Pancreas (tissue), 10 donors: Measurements from ENCODE around the gene TMCO6. TPM values are rescaled to one million over a fixed set of nuclear protein-coding genes. Genes with fewer than 3 reads are reported as not detected.
"Not testable (repeated sequence)": the region's sequence is repeated elsewhere in the genome, so short reads cannot be mapped to it uniquely, and the experiment has no call there.

ENCODE experiments used
- ATAC-seq, 4 donors: fragments of 200-7000 bp; cut with Tn5 transposase; one replicate each; pipeline versions ENCODE4 v1.8.0 to v1.9.1; 2020; ENCODE audit warnings: mild to moderate bottlenecking in 4 of 4, moderate library complexity in 4 of 4
- DNase-seq, 6 donors: peaks; one replicate each; pipeline ENCODE4 v3.0.0-alpha.2; 2020
- FAIRE-seq: peaks from 2 replicates; lab custom pipeline; 2012; peaks lifted over from hg19 to GRCh38; lab: Jason Lieb, UNC
- H3K27ac ChIP-seq, 4 donors: fragments of 200-600 bp; sonication (generic); 1 replicate in 3 of 4; 2 replicates in 1 of 4; pipeline versions ENCODE4 v1.5.0 to v1.8.0; 2020
- H3K27me3 ChIP-seq, 4 donors: fragments of 200-600 bp; one replicate each; pipeline ENCODE4 v1.8.0; 2021
- H3K36me3 ChIP-seq, 3 donors: fragments of 200-600 bp; sonication (generic) in 1 of 3; one replicate each; pipeline versions ENCODE4 v1.5.0 to v1.8.0; 2020 to 2021
- H3K4me1 ChIP-seq, 3 donors: fragments of 200-600 bp; one replicate each; pipeline ENCODE4 v1.8.0; 2021
- H3K4me3 ChIP-seq, 4 donors: fragments of 200-600 bp; sonication (generic) in 2 of 4; one replicate each; pipeline versions ENCODE4 v1.5.0 to v1.8.0; 2020 to 2021
- H3K9me3 ChIP-seq, 4 donors: fragments of 200-600 bp; one replicate each; pipeline ENCODE4 v1.8.0; 2021
- CTCF ChIP-seq, 4 donors: fragments of 200-600 bp; sonication (generic) in 3 of 4; IDR thresholded peaks; one replicate each; pipeline versions ENCODE4 v1.5.0 to v1.8.0; 2021; ENCODE audit warnings: antibody characterized with exemption in 4 of 4
- WGBS, 2 donors: extraction: QIAGEN DNeasy Blood & Tissue Kit; methylation state at CpG; one replicate each; pipeline ENCODE4 v1.1.7; 2013; 5-methylcytosine and 5-hydroxymethylcytosine counted together
- intact Hi-C, 3 donors: fragments of 100-400 bp; cut with DNase I; formaldehyde crosslinking; loops; one replicate each; pipeline versions ENCODE4 v1.11.1 to v1.14.2; 2022
- polyA plus RNA-seq, 2 donors: library from polyadenylated mRNA; stranded (reverse); fragments of 200-250 nt; gene quantifications; one replicate each; pipeline ENCODE4 v1.2.3, GENCODE V29; 2013
- total RNA-seq, 6 donors: library from RNA; stranded (reverse); fragmentation: NEBNext Ultra II Directional in 4 of 6; extraction: Animal tissue kit (Norgen Biotek cat#: 25700) in 4 of 6; gene quantifications; one replicate each; pipeline versions ENCODE4 v1.2.1 to v1.2.4, GENCODE V29; 2021 to 2023
- donor health status: healthy with polysubstance abuse.
- donor health status: DM: no; HTN: no; CAD: no; lungs with moderate emphysema.
- donor health status: DM: no; HTN: no; CAD: no.
- donor health status: control.
- donor health status: control.
- donor health status: Bipolar disorder and iron deficiency.
- donor health status: DM: yes; HTN: yes; CAD: no.
- donor health status: DM: no; HTN: no; CAD: no.
- donor health status: DM: no; HTN: no; CAD: no.
- donor health status: DM: yes; HTN: yes; CAD: no.

TMCO6 gene
- total RNA-seq (10 to 100 TPM in 1 of 6 donors, 1 to 10 TPM in 5; 5.5 to 12.3 (median 8.0) TPM), polyA plus RNA-seq (10 to 100 TPM; 17.2 to 19.7 TPM)

GRCh38 chr5:140639148-140639981 lies at the start of gene TMCO6:
TSS of gene TMCO6 (plus strand) at chr5:140639451. CDS start at chr5:140639528, 77 bp downstream.
- peak within 1 kb of the TSS; percentile 60 to 79 (median 71) for H3K27ac ChIP-seq
- peak within 1 kb of the TSS; percentile 68 to 93 (median 76) for H3K4me3 ChIP-seq
- H3K4me1 ChIP-seq: peaks cover 0 to 7% (median 0%) of the 10 kb centered on the region in 3 donors
- no peaks in the 10 kb centered on the region for H3K9me3 ChIP-seq
- intact Hi-C loops: loop anchor here in 2 of 3 donors (10.0 kb wide), 2 partner anchors 75 to 275 kb away; partner anchors contain the start of genes APBB3 (in 1 of the 2), SLC35A4 (in 1 of the 2) and SLC4A9 (in 1 of the 2)
- H3K27me3 ChIP-seq: no peaks in the 10 kb centered on the region
- ATAC-seq (peak; percentile 98 to 99 (median 98)), FAIRE-seq (no peak), DNase-seq (peak; percentile 96 to 98 (median 98))
- peak; percentile 35 to 63 (median 44) for TF ChIP-seq CTCF (IDR thresholded peaks at IDR 0.05)
- WGBS, 2 donors: 0% methylated on average over 45 to 63 of the region's 63 CpGs
- peaks cover 0 to 16% (median 0%) of the 10 kb centered on the region in 3 donors for H3K36me3 ChIP-seq

- whole genome bisulfite sequencing, 2 donors: 78% methylated on average over 7 of the region's 7 CpGs
- peaks cover 0 to 9% (median 0%) of the 10 kb centered on the region in 3 donors for H3K4me1 ChIP-seq
These were observed 48.4 kb upstream of the TMCO6 start for GRCh38 chr5:140590861-140591260.

GRCh38 chr5:140591747-140592372 lies 47.4 kb upstream of the TMCO6 start:
- WGBS, 2 donors: 65 to 72% methylated on average over 5 of the region's 5 CpGs

More at GRCh38 chr5:140590861-140591260, 48.4 kb upstream of the TMCO6 start:
- Histone ChIP-seq H3K27ac (no peak overlapping the region), H3K4me3 (no peak overlapping the region), H3K36me3 (no peaks in the 10 kb centered on the region), H3K9me3 (no peaks in the 10 kb centered on the region), H3K27me3 (no peaks in the 10 kb centered on the region)
- intact Hi-C loops: no loop called here
- TF ChIP-seq CTCF (IDR thresholded peaks at IDR 0.05): no peak
- ATAC-seq: no peak
- DNase-seq: no peak
- FAIRE-seq: no peak

GRCh38 chr5:140593070-140593469 lies 46.2 kb upstream of the TMCO6 start:
- DNase-seq, H3K4me1 ChIP-seq, ATAC-seq, H3K27me3 ChIP-seq, H3K9me3 ChIP-seq, FAIRE-seq, H3K27ac ChIP-seq, H3K36me3 ChIP-seq, intact Hi-C loops: not testable (repeated sequence)
- 25 to 27% methylated on average over 11 to 12 of the region's 14 CpGs for WGBS, 2 donors
- peak overlapping the region in 1 of 4 donors; percentile 10 for H3K4me3 ChIP-seq

More at GRCh38 chr5:140591747-140592372, 47.4 kb upstream of the TMCO6 start:
- DNase-seq (no peak), ATAC-seq (no peak), FAIRE-seq (no peak)
- Histone ChIP-seq H3K36me3 (no peaks in the 10 kb centered on the region), H3K4me3 (no peak overlapping the region), H3K27me3 (no peaks in the 10 kb centered on the region), H3K9me3 (no peaks in the 10 kb centered on the region), H3K27ac (no peak overlapping the region), H3K4me1 (peaks cover 0 to 10% (median 0%) of the 10 kb centered on the region in 3 donors)
- intact Hi-C loops: no loop called here
- no peak for TF ChIP-seq CTCF (IDR thresholded peaks at IDR 0.05)

- 66 to 69% methylated on average over 6 of the region's 6 CpGs for WGBS, 2 donors
- Histone ChIP-seq H3K27ac (no peak overlapping the region), H3K27me3 (no peaks in the 10 kb centered on the region), H3K36me3 (no peaks in the 10 kb centered on the region), H3K4me3 (no peak overlapping the region), H3K4me1 (peaks cover 0 to 10% (median 0%) of the 10 kb centered on the region in 3 donors), H3K9me3 (no peaks in the 10 kb centered on the region)
- FAIRE-seq (no peak), ATAC-seq (no peak), DNase-seq (peak in 3 of 6 donors; percentile 51 to 77 (median 61))
- intact Hi-C loops: no loop called here
- no peak for TF ChIP-seq CTCF (IDR thresholded peaks at IDR 0.05)
These were observed 45.1 kb upstream of the TMCO6 start for GRCh38 chr5:140594169-140594568.
